ENCODE measurements around the gene AMFR.

- no peak for TF ChIP-seq SRF (IDR thresholded peaks at IDR 0.05; ENCODE audit: low read depth)
- TF ChIP-seq YY1 (IDR thresholded peaks at IDR 0.05; ENCODE audit: extremely low read depth, insufficient replicate concordance, low read depth, low read length) = no peak
- TF ChIP-seq, protein P1, sequence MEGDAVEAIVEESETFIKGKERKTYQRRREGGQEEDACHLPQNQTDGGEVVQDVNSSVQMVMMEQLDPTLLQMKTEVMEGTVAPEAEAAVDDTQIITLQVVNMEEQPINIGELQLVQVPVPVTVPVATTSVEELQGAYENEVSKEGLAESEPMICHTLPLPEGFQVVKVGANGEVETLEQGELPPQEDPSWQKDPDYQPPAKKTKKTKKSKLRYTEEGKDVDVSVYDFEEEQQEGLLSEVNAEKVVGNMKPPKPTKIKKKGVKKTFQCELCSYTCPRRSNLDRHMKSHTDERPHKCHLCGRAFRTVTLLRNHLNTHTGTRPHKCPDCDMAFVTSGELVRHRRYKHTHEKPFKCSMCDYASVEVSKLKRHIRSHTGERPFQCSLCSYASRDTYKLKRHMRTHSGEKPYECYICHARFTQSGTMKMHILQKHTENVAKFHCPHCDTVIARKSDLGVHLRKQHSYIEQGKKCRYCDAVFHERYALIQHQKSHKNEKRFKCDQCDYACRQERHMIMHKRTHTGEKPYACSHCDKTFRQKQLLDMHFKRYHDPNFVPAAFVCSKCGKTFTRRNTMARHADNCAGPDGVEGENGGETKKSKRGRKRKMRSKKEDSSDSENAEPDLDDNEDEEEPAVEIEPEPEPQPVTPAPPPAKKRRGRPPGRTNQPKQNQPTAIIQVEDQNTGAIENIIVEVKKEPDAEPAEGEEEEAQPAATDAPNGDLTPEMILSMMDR (IDR thresholded peaks at IDR 0.05 in 2 of 3, conservative IDR thresholded peaks at IDR 0.05 in 1 of 3; ENCODE audit: borderline replicate concordance in 1 of 3, insufficient read depth in 1 of 3, low read depth in 2 of 3, low read length in 2 of 3) = no peak
- TF ChIP-seq POLR2AphosphoS5 (IDR thresholded peaks at IDR 0.05; ENCODE audit: low read depth, low read length) = no peak
- TF ChIP-seq POLR2A (IDR thresholded peaks at IDR 0.05; ENCODE audit: borderline replicate concordance, extremely low read depth, insufficient read depth, insufficient read length) = no peak
- TF ChIP-seq, protein P2, sequence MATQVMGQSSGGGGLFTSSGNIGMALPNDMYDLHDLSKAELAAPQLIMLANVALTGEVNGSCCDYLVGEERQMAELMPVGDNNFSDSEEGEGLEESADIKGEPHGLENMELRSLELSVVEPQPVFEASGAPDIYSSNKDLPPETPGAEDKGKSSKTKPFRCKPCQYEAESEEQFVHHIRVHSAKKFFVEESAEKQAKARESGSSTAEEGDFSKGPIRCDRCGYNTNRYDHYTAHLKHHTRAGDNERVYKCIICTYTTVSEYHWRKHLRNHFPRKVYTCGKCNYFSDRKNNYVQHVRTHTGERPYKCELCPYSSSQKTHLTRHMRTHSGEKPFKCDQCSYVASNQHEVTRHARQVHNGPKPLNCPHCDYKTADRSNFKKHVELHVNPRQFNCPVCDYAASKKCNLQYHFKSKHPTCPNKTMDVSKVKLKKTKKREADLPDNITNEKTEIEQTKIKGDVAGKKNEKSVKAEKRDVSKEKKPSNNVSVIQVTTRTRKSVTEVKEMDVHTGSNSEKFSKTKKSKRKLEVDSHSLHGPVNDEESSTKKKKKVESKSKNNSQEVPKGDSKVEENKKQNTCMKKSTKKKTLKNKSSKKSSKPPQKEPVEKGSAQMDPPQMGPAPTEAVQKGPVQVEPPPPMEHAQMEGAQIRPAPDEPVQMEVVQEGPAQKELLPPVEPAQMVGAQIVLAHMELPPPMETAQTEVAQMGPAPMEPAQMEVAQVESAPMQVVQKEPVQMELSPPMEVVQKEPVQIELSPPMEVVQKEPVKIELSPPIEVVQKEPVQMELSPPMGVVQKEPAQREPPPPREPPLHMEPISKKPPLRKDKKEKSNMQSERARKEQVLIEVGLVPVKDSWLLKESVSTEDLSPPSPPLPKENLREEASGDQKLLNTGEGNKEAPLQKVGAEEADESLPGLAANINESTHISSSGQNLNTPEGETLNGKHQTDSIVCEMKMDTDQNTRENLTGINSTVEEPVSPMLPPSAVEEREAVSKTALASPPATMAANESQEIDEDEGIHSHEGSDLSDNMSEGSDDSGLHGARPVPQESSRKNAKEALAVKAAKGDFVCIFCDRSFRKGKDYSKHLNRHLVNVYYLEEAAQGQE (IDR thresholded peaks at IDR 0.05; ENCODE audit: low read depth) = no peak
- no peak for TF ChIP-seq EZH2 (IDR thresholded peaks at IDR 0.05)
- no peak for TF ChIP-seq FOSL1 (IDR thresholded peaks at IDR 0.05; ENCODE audit: low read depth)
- TF ChIP-seq TCF7L2 (IDR thresholded peaks at IDR 0.05; ENCODE audit: borderline replicate concordance, extremely low read depth, insufficient read depth, insufficient read length) = no peak
- no peak for TF ChIP-seq CEBPB (IDR thresholded peaks at IDR 0.05; ENCODE audit: low read depth)
- TF ChIP-seq MAX (IDR thresholded peaks at IDR 0.05) = no peak
- TF ChIP-seq ZNF274 (IDR thresholded peaks at IDR 0.05; ENCODE audit: low read depth, low read length) = no peak
- no peak for TF ChIP-seq EZH2phosphoT487 (IDR thresholded peaks at IDR 0.05; ENCODE audit: borderline replicate concordance)
Measured at GRCh38 chr16:56314244-56314850, 111.0 kb downstream of the AMFR start.

All from HCT116 (cell line).